HCT116 (cell line): Measurements from ENCODE around the gene CEBPB. TPM values are rescaled to one million over a fixed set of nuclear protein-coding genes. Genes with fewer than 3 reads are reported as not detected.

Experiments
- ATAC-seq: fragments of 200-7000 bp; cut with Tn5 transposase; 2 replicates; pipeline ENCODE4 v1.9.1; 2020; ENCODE audit warnings: mild to moderate bottlenecking, moderate library complexity
- BruUV-seq: library from RNA; stranded (reverse); fragments of 400-500 nt; replicated peaks from 2 replicates; lab custom pipeline; 2021; lab: Mats Ljungman, UMichigan
- CTCF ChIA-PET: fragments of 300-600 bp; sonication (Branson Sonifier 250); formaldehyde crosslinking; loops from one replicate; lab custom pipeline; 2021; ENCODE audit warnings: antibody characterized with exemption; lab: Charles Lee
- POLR2A ChIA-PET: fragments of 300-600, 350-600 bp; sonication (Branson Sonifier 250); formaldehyde crosslinking; loops from one replicate; lab custom pipeline; 2021; ENCODE audit warnings: antibody characterized with exemption; lab: Charles Lee
- RAD21 ChIA-PET, 2 experiments: fragments of 300-600 bp; sonication (Branson Sonifier 250); formaldehyde crosslinking; loops; one replicate each; lab custom pipeline; 2023; ENCODE audit warnings: low total read pairs in 2 of 2; ENCODE audit not compliant: uncharacterized antibody in 2 of 2, unreplicated experiment in 2 of 2, low non-redundant PET in 1 of 2; lab: Charles Lee
- DNase-seq: peaks from one replicate; pipeline ENCODE4 v3.0.0-alpha.2; 2010; ENCODE audit warnings: low read depth, low spot score
- H2AFZ ChIP-seq: fragments of 200-600 bp; shearing (Covaris generic), sonication (generic); 2 replicates; pipeline ENCODE4 v1.6.1; 2017; ENCODE audit warnings: low read depth, mixed run types, mixed read lengths, antibody characterized with exemption, low read length; ENCODE audit not compliant: poor library complexity, severe bottlenecking
- H3K27ac ChIP-seq: 2 replicates; pipeline ENCODE4 v1.5.1; 2012; ENCODE audit warnings: low read depth, low read length
- H3K27me3 ChIP-seq: fragments of 200-600 bp; sonication (generic); 2 replicates; pipeline ENCODE4 v1.6.1; 2016; ENCODE audit warnings: mixed run types, low read length, mixed read lengths; ENCODE audit not compliant: insufficient read depth
- H3K36me3 ChIP-seq, 2 experiments: fragments of 200-500 bp in 1 of 2; fragments of 200-600 bp in 1 of 2; sonication (Bioruptor generic) in 1 of 2; sonication (generic) in 1 of 2; 2 replicates each; pipeline versions ENCODE4 v1.5.1 to v1.6.1; 2014 to 2016; ENCODE audit warnings: low read length in 2 of 2, inconsistent platforms in 1 of 2, mixed read lengths in 1 of 2, mixed run types in 1 of 2; ENCODE audit not compliant: insufficient read depth in 2 of 2, control insufficient read depth in 1 of 2
- H3K4me1 ChIP-seq, 2 experiments: fragments of 200-600 bp in 1 of 2; sonication (generic) in 1 of 2; 2 replicates each; pipeline versions ENCODE4 v1.5.1 to v1.6.1; 2012 to 2017; ENCODE audit warnings: low read length in 2 of 2, inconsistent platforms in 1 of 2, mild to moderate bottlenecking in 1 of 2, mixed read lengths in 1 of 2, mixed run types in 1 of 2, moderate library complexity in 1 of 2; ENCODE audit not compliant: insufficient read depth in 2 of 2, control insufficient read depth in 1 of 2
- H3K4me2 ChIP-seq: fragments of 200-600 bp; sonication (generic); 2 replicates; pipeline ENCODE4 v1.6.1; 2017; ENCODE audit warnings: mixed run types, low read length, mixed read lengths
- H3K4me3 ChIP-seq, 2 experiments: fragments of 200-600 bp in 1 of 2; sonication (generic) in 1 of 2; replicated peaks in 1 of 2; 2 replicates each; pipeline ENCODE4 v1.5.1; 2011 to 2016; ENCODE audit warnings: low read length in 2 of 2, control low read depth in 1 of 2, low read depth in 1 of 2, mild to moderate bottlenecking in 1 of 2, mixed read lengths in 1 of 2, mixed run types in 1 of 2
- H3K79me2 ChIP-seq: fragments of 200-600 bp; sonication (generic); 2 replicates; pipeline ENCODE4 v1.6.1; 2017; ENCODE audit warnings: mild to moderate bottlenecking, mixed run types, low read length, moderate library complexity, mixed read lengths; ENCODE audit not compliant: insufficient read depth
- H3K9ac ChIP-seq: fragments of 200-600 bp; sonication (generic); 2 replicates; pipeline ENCODE4 v1.6.1; 2016; ENCODE audit warnings: low read length, mixed read lengths
- H3K9me2 ChIP-seq: fragments of 200-600 bp; sonication (generic), shearing (Covaris generic); 2 replicates; pipeline ENCODE4 v1.6.1; 2017; ENCODE audit warnings: mixed run types, mild to moderate bottlenecking, moderate library complexity; ENCODE audit not compliant: insufficient read depth
- H3K9me3 ChIP-seq, 2 experiments: fragments of 200-500 bp in 1 of 2; fragments of 200-600 bp in 1 of 2; sonication (Bioruptor generic) in 1 of 2; sonication (generic) in 1 of 2; 2 replicates each; pipeline ENCODE4 v1.6.1; 2014 to 2017; ENCODE audit warnings: low read length in 2 of 2, mixed read lengths in 2 of 2, inconsistent platforms in 1 of 2, low read depth in 1 of 2, mild to moderate bottlenecking in 1 of 2, mixed run types in 1 of 2, moderate library complexity in 1 of 2; ENCODE audit not compliant: control insufficient read depth in 1 of 2, insufficient read depth in 1 of 2
- H4K20me1 ChIP-seq: fragments of 200-600 bp; sonication (generic), shearing (Covaris generic); 2 replicates; pipeline ENCODE4 v1.6.1; 2017; ENCODE audit warnings: mixed run types, mild to moderate bottlenecking, moderate library complexity; ENCODE audit not compliant: insufficient read depth
- ATF3 ChIP-seq: IDR thresholded peaks from 2 replicates; pipeline ENCODE4 v1.6.1; 2012
- CBX3 ChIP-seq: IDR thresholded peaks from 2 replicates; pipeline ENCODE4 v1.6.1; 2012; ENCODE audit warnings: low read depth
- CTCF ChIP-seq, 3 experiments: fragments of 200-600 bp in 1 of 3; sonication (generic) in 1 of 3; IDR thresholded peaks in 2 of 3; conservative IDR thresholded peaks in 1 of 3; 2 replicates each; pipeline ENCODE4 v1.5.1; 2012 to 2017; ENCODE audit warnings: low read depth in 2 of 3, low read length in 2 of 3, antibody characterized with exemption in 1 of 3, borderline replicate concordance in 1 of 3, control low read depth in 1 of 3, mild to moderate bottlenecking in 1 of 3, mixed read lengths in 1 of 3, mixed run types in 1 of 3, moderate library complexity in 1 of 3; ENCODE audit not compliant: insufficient read depth in 1 of 3
- EGR1 ChIP-seq: IDR thresholded peaks from 2 replicates; pipeline ENCODE4 v1.6.1; 2012; ENCODE audit warnings: low read depth
- ELF1 ChIP-seq: IDR thresholded peaks from 2 replicates; pipeline ENCODE4 v1.6.1; 2012; ENCODE audit warnings: low read depth, borderline replicate concordance
- EZH2 ChIP-seq: fragments of 200-600 bp; sonication (generic); IDR thresholded peaks from 2 replicates; pipeline ENCODE4 v1.6.1; 2017; ENCODE audit warnings: antibody characterized with exemption, mixed run types
- EZH2phosphoT487 ChIP-seq: fragments of 200-600 bp; IDR thresholded peaks from 2 replicates; pipeline ENCODE4 v1.6.1; 2018; ENCODE audit warnings: antibody characterized with exemption, borderline replicate concordance
- FOSL1 ChIP-seq: IDR thresholded peaks from 2 replicates; pipeline ENCODE4 v1.6.1; 2012; ENCODE audit warnings: low read depth
- JUND ChIP-seq: IDR thresholded peaks from 2 replicates; pipeline ENCODE4 v1.6.1; 2012
- MAX ChIP-seq: IDR thresholded peaks from 2 replicates; pipeline ENCODE4 v1.6.1; 2012
- POLR2A ChIP-seq: IDR thresholded peaks from 2 replicates; pipeline ENCODE4 v1.7.0; 2011; ENCODE audit warnings: borderline replicate concordance; ENCODE audit not compliant: insufficient read depth, insufficient read length; ENCODE audit errors: extremely low read depth
- POLR2AphosphoS5 ChIP-seq: IDR thresholded peaks from 2 replicates; pipeline ENCODE4 v1.6.1; 2011; ENCODE audit warnings: mild to moderate bottlenecking, low read depth, low read length, moderate library complexity
- RAD21 ChIP-seq: IDR thresholded peaks from 2 replicates; pipeline ENCODE4 v1.6.1; 2012; ENCODE audit warnings: low read depth, mild to moderate bottlenecking
- SIN3A ChIP-seq: IDR thresholded peaks from 2 replicates; pipeline ENCODE4 v1.6.1; 2012; ENCODE audit warnings: low read depth
- SP1 ChIP-seq: IDR thresholded peaks from 2 replicates; pipeline ENCODE4 v1.6.1; 2012; ENCODE audit warnings: low read depth
- TCF7L2 ChIP-seq: IDR thresholded peaks from 2 replicates; pipeline ENCODE4 v1.7.0; 2011; ENCODE audit warnings: borderline replicate concordance, inconsistent platforms; ENCODE audit not compliant: insufficient read depth, insufficient read length; ENCODE audit errors: extremely low read depth
- YY1 ChIP-seq: IDR thresholded peaks from 2 replicates; pipeline ENCODE4 v1.6.1; 2011; ENCODE audit warnings: low read length, low read depth, moderate library complexity, mild to moderate bottlenecking; ENCODE audit not compliant: insufficient replicate concordance; ENCODE audit errors: extremely low read depth
- ZFX ChIP-seq: fragments of 450-650 bp; IDR thresholded peaks from 2 replicates; pipeline ENCODE4 v1.6.1; 2017
- ZNF274 ChIP-seq: fragments of 200-500 bp; sonication (Bioruptor generic); IDR thresholded peaks from 2 replicates; pipeline ENCODE4 v1.6.1; 2014; ENCODE audit warnings: mild to moderate bottlenecking, low read depth, low read length, inconsistent platforms
- intact Hi-C: fragments of 100-400 bp; cut with micrococcal nuclease; formaldehyde crosslinking; loops from 2 replicates; pipeline ENCODE4 v1.10.0; 2022
- total RNA-seq: library from RNA; stranded (reverse); gene quantifications from one replicate; pipeline ENCODE4 v1.2.1, GENCODE V29; 2021; ENCODE audit not compliant: unreplicated experiment
- TF ChIP-seq, protein P1 (sequence below): IDR thresholded peaks from 2 replicates; pipeline ENCODE4 v1.6.1; 2011; ENCODE audit warnings: mild to moderate bottlenecking, low read length, moderate library complexity; ENCODE audit not compliant: insufficient replicate concordance; ENCODE audit errors: extremely low read depth

The CEBPB gene
- total RNA-seq, 1 experiment from 2014 or later, result 113 TPM

- H3K27ac ChIP-seq, result peak overlapping the region; percentile 83
- H3K4me1 ChIP-seq, result peaks cover 40 to 61% of the 10 kb centered on the region in 2 experiments
- intact Hi-C loops, result loop anchor here (5.0 kb wide), 1 partner anchor 184 kb away; the partner anchor contains the start of gene SNAI1
- TF ChIP-seq CBX3 (peak; percentile 98; the same call in 1 of the 2 replicates), CTCF (IDR thresholded peaks at IDR 0.05 in 2 of 3, conservative IDR thresholded peaks at IDR 0.05 in 1 of 3; ENCODE audit: borderline replicate concordance in 1 of 3, insufficient read depth in 1 of 3, low read depth in 2 of 3, low read length in 2 of 3) (no peak), ZNF274 (no peak), RAD21 (peak; percentile 34; the same call in 1 of the 2 replicates), ZFX (no peak), MAX (peak; percentile 95), EZH2phosphoT487 (no peak), POLR2A (peak; percentile 31), JUND (peak; percentile 100), YY1 (peak; percentile 65), POLR2AphosphoS5 (peak; percentile 88), FOSL1 (peak; percentile 99), EZH2 (no peak), ATF3 (no peak), SP1 (peak; percentile 98), TCF7L2 (peak; percentile 94), SIN3A (peak; percentile 100), EGR1 (peak; percentile 93), ELF1 (no peak)
- TF ChIP-seq, protein P1, sequence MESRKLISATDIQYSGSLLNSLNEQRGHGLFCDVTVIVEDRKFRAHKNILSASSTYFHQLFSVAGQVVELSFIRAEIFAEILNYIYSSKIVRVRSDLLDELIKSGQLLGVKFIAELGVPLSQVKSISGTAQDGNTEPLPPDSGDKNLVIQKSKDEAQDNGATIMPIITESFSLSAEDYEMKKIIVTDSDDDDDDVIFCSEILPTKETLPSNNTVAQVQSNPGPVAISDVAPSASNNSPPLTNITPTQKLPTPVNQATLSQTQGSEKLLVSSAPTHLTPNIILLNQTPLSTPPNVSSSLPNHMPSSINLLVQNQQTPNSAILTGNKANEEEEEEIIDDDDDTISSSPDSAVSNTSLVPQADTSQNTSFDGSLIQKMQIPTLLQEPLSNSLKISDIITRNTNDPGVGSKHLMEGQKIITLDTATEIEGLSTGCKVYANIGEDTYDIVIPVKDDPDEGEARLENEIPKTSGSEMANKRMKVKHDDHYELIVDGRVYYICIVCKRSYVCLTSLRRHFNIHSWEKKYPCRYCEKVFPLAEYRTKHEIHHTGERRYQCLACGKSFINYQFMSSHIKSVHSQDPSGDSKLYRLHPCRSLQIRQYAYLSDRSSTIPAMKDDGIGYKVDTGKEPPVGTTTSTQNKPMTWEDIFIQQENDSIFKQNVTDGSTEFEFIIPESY, result peak; percentile 77
Measured at GRCh38 chr20:50165684-50166554, 24.7 kb upstream of the CEBPB start.

More at GRCh38 chr20:50165684-50166554, 24.7 kb upstream of the CEBPB start:
- RAD21 ChIA-PET, result interaction anchor here (0.9 to 1.6 kb wide), 4 partner anchors 13 to 50 kb away, joined by 3 to 6 read pairs (median 4); partner anchors contain the start of gene PEDS1 (in 1 of the 2)
- H3K36me3 ChIP-seq, result no peaks in the 10 kb centered on the region
- POLR2A ChIA-PET, result interaction anchor here (0.6 to 1.9 kb wide), 9 partner anchors 8 to 161 kb away, joined by 3 to 9 read pairs (median 5); partner anchors contain the start of genes PEDS1 and UBE2V1
- H3K79me2 ChIP-seq, result no peaks in the 10 kb centered on the region
- H4K20me1 ChIP-seq, result no peaks in the 10 kb centered on the region
- peak overlapping the region; percentile 59 for H2AFZ ChIP-seq
- peak overlapping the region; percentile 69 for H3K9ac ChIP-seq
- H3K4me2 ChIP-seq, result peak overlapping the region; percentile 85
- no peaks in the 10 kb centered on the region for H3K9me2 ChIP-seq
- H3K9me3 ChIP-seq, result no peaks in the 10 kb centered on the region
- BruUV-seq, result TSS peak; percentile 82
- peak; percentile 90 for ATAC-seq
- DNase-seq, result peak; percentile 100
- CTCF ChIA-PET, result interaction anchor here (0.7 to 2.0 kb wide), 7 partner anchors 12 to 230 kb away, joined by 3 to 11 read pairs (median 5); partner anchors contain the start of genes PEDS1 and RNF114
- peak overlapping the region; percentile 41 to 54 for H3K4me3 ChIP-seq
- H3K27me3 ChIP-seq, result no peaks in the 10 kb centered on the region
